CD4-positive, alpha-beta T cell treated with Interferon gamma for 1 hour (primary cell): ENCODE measurements around the gene ZNF786.

ENCODE experiments used
- DNase-seq: peaks from one replicate; pipeline ENCODE4 v3.0.0-alpha.2; 2020

ZNF786 gene

GRCh38 chr7:149027611-149028345 lies 62.7 kb downstream of the ZNF786 start:
- no peak for DNase-seq

DNA sequence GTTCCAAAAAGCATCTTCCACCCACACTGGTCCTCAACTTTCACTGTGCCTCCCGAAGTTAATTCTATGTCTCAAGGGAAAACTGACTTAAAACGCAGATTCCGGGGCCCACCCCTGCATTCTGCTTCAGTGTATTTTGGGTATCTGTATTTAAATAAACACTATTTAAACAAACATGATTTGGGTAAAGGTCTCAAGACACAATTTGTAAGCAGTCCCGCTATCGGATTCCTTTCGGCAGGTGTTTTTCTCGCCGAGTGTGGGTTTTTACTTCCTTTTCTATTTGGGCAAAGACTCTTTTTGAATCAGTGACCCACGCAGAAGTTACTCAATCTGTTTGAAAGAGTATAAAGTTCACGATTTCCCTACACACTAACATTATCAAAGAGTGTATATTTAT lies 63.5 kb downstream of the ZNF786 start:
- DNase-seq, result no peak

DNA sequence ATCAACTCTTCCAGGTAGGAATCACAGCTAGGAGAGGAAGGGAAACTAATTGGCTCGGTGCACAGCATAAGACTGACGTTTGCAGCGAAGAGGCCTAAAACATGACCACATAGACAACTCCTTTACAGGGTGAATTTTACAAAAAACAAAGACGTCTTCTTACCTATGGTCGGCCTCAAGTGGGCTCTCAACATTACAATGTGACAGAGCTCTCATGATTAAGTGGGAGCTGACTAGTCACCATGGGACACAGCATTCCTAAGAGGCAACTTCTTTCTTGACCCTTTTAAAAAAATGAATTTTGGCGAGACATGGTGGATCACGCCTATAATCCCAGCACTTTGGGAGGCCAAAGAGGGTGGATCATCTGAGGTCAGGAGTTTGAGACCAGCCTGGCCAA lies 66.9 kb downstream of the ZNF786 start:
- no peak for DNase-seq

DNA sequence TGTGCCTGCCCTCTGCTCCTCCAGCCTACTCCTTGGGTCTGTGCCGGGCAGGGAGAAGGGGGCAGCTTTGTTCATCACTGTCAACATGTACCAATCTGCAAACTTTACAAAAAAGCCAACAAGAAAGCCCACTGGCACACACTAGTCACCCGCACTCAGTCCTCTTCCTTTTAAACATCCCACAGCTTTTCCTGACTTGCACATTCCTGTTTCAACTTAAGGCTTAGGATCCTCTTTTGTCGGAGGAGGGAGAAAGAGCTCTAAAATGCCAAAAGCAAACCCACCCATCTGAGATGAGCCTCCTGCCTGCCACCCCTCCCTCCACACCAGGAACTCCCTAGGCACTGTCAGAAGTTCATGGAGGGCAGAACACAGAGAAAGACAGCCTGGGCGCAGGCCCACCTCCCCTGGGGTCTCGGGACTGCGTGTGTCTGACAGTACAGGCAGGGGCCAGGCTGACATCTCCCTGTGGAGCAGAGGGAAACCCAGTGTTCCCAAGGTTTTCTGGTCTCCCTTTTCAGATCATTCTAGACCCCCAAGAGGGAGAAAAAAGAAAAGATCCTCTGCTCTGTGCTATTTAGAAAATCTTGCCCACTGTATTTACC lies 67.7 kb downstream of the ZNF786 start:
- no peak for DNase-seq

DNA sequence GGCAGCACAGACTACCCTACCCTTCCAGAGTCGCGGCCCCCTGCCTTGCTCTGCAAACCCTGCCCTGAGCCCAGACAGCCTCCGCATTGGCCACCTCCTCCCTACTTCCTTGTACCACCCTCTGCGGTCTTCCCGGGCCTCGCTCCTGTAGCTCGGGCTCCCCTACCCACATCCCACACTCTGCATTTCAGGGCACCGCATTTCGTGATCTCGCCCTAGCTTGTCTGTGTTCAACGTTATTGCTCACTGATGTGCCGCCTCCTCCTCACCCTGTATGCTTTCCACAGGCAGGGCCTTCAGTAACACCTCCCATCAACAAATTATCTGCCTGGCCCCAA lies 68.8 kb downstream of the ZNF786 start:
- DNase-seq, result no peak

DNA sequence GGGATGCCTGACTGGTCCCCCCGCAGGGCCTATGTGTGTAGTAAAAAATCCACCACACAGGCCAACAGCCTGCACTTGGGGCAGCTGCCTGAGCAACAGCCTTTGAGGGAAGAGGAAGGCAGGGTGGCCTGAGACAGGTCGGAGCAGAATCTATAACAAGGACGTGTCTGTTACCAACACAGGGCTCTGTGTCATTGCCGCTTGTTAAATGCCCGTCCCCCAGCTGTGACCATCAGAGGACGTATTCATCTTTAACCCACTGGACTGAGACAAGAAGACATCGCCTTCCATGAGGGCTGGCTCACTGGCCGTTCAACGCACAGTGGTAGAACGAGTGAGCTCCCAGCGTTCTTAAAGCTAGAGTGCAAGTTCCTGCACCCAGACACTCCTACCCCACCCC lies 70.0 kb downstream of the ZNF786 start:
- no peak for DNase-seq
